ENCODE measurements around the gene PTOV1.

The PTOV1 gene

DNA sequence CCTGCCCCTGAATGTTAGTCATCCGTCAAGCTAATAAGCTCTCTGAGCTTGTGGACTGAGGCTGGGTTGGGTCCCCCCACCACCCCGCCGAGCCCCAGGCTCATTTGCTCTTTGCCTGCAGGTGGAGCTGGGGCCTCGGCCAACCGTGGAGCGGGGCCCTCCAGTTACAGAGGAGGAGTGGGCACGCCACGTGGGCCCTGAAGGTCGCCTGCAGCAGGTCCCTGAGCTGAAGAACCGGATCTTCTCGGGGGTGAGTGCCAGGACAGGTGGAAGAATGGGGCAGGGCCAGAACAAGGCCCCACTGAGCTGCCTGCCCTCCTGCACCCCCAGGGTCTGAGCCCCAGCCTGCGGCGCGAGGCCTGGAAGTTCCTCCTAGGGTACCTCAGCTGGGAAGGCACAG is 31.7 kb downstream of the PTOV1 start:
- TF ChIP-seq, protein P1, sequence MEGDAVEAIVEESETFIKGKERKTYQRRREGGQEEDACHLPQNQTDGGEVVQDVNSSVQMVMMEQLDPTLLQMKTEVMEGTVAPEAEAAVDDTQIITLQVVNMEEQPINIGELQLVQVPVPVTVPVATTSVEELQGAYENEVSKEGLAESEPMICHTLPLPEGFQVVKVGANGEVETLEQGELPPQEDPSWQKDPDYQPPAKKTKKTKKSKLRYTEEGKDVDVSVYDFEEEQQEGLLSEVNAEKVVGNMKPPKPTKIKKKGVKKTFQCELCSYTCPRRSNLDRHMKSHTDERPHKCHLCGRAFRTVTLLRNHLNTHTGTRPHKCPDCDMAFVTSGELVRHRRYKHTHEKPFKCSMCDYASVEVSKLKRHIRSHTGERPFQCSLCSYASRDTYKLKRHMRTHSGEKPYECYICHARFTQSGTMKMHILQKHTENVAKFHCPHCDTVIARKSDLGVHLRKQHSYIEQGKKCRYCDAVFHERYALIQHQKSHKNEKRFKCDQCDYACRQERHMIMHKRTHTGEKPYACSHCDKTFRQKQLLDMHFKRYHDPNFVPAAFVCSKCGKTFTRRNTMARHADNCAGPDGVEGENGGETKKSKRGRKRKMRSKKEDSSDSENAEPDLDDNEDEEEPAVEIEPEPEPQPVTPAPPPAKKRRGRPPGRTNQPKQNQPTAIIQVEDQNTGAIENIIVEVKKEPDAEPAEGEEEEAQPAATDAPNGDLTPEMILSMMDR (IDR thresholded peaks at IDR 0.05; ENCODE audit: extremely low read depth, insufficient read depth, missing control alignments) = no peak
- in situ Hi-C loops (cut with MboI; ENCODE audit: low pct_unique_long_range_greater_than_20kb, low sequenced_read_pairs, unreplicated experiment) = no loop called here
- DNase-seq (ENCODE audit: low spot score) = no peak

DNA sequence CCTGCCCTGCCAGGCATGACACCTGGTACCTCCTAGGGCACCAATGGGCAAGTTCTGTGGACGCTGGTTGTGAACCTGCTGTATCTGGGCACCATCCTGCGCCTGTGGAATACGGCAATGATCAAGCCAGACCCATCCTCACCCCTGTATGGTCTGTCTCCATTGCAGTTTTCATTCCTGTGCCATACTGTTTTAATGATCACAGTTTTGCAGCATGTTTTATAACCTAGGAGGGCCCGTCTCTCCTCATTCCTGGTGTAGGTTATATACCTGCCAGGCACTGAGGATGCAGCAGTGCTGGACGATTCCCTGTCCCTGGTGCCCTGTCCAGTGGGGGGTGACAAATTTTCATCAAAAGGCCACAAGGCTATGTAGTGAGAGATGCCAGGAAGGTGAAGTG is 32.1 kb downstream of the PTOV1 start:
- in situ Hi-C loops (cut with MboI; ENCODE audit: low pct_unique_long_range_greater_than_20kb, low sequenced_read_pairs, unreplicated experiment) = no loop called here
- TF ChIP-seq, protein P1 (IDR thresholded peaks at IDR 0.05; ENCODE audit: extremely low read depth, insufficient read depth, missing control alignments) = no peak
- DNase-seq (ENCODE audit: low spot score) = no peak

DNA sequence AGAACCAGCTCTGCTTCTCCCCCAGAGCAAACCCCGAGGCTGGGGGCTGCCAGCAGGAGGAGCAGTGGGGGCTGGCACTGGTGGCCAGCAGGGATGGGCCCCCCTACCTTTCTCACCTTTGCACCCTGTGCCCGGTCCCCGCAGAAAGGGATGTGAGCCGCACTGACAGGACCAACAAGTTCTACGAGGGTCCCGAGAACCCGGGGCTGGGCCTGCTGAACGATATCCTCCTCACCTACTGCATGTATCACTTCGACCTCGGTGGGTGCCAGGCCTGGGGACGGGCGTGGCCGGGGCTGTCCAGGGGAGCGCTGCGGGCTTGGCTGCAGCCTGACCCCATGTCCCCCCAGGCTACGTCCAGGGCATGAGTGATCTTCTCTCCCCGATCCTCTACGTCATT is 33.1 kb downstream of the PTOV1 start:
- in situ Hi-C loops (cut with MboI; ENCODE audit: low pct_unique_long_range_greater_than_20kb, low sequenced_read_pairs, unreplicated experiment) = no loop called here
- TF ChIP-seq, protein P1 (IDR thresholded peaks at IDR 0.05; ENCODE audit: extremely low read depth, insufficient read depth, missing control alignments) = no peak
- no peak for DNase-seq (ENCODE audit: low spot score)

DNA sequence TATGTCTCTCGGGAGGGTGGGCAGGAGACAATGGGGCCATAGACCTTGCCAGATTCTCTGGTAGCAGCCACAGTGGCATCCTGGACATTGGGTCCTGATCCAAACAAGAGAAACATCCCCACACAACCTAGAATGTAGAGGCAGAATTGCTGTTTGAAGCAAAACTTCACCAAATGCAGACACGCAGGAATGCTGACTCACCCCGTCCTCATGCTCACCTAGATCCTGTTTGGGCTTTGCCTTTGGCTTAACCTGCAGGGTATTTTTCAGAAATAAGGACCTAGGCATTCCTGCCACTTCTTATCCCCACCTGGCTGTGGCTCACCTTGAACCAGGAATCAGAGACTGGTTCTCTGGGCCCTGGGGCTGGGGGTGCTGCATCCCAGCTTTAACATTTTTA is 33.8 kb downstream of the PTOV1 start:
- no peak for DNase-seq (ENCODE audit: low spot score)
- TF ChIP-seq, protein P1 (IDR thresholded peaks at IDR 0.05; ENCODE audit: extremely low read depth, insufficient read depth, missing control alignments) = no peak
- in situ Hi-C loops (cut with MboI; ENCODE audit: low pct_unique_long_range_greater_than_20kb, low sequenced_read_pairs, unreplicated experiment) = no loop called here

DNA sequence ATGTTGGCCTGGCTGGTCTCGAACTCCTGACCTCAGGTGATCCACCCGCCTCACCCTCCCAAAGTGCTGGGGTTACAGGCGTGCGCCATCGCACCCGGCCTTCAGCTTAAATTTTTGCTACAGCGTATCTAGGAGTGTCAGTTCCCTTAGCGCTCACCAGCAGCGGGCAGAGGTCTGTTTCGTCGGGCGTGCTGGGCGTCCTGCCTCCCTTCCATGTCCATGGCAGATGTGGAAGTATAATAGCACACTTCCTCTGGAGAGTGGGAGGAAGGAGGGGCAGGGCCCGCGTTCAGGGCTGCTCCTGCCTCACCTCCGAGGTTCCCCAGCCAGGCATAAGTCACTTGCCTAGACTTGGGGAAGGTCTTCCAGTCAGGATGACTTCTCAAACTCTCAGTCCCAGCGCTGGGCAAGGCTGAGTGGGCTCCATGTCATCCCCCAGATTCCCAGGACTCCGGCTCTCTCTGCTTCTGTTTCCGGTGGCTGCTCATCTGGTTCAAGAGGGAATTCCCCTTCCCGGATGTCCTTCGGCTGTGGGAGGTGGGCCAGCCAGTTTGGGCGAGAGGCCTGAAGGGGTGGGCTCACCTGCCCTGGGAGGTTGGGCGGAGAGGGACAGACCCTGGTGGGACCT is 36.2 kb downstream of the PTOV1 start:
- DNase-seq (ENCODE audit: low spot score) = no peak
- in situ Hi-C loops (cut with MboI; ENCODE audit: low pct_unique_long_range_greater_than_20kb, low sequenced_read_pairs, unreplicated experiment) = no loop called here
- TF ChIP-seq, protein P1 (IDR thresholded peaks at IDR 0.05; ENCODE audit: extremely low read depth, insufficient read depth, missing control alignments) = no peak

DNA sequence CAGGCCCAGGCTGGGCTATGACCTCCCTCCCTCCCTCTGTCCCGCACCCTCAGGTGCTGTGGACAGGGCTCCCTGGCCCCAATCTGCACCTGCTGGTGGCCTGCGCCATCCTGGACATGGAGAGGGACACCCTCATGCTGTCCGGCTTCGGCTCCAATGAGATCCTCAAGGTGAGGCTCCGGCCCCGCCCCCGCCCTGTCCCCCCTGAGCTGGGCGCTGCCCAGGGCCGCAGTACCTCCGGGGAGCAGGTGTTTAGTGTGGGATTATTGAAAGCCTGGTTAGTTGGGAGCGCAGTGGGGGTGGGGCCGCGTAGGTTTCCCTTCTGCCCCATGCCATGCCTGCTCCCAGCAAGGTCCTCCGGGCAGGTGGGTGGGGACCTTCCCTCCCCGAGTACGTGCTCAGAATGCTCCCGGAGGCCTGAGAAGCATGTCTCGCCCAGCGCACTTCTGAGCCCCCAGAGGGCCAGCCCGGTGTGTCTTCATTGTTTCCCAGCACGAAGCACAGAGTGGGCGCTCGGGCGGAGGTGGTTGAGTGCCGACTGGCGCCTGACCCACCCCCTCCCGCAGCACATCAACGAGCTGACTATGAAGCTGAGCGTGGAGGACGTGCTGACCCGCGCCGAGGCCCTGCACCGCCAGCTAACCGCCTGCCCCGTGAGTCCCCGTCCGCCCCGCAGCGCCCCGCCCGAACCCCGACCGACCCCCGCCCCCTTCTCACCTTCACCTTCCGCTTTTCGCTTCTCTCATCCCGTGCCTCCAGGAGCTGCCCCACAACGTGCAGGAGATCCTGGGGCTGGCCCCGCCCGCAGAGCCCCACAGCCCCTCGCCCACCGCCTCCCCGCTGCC is 36.9 kb downstream of the PTOV1 start:
- DNase-seq (ENCODE audit: low spot score) = no peak
- TF ChIP-seq, protein P1 (IDR thresholded peaks at IDR 0.05; ENCODE audit: extremely low read depth, insufficient read depth, missing control alignments) = no peak
- in situ Hi-C loops (cut with MboI; ENCODE audit: low pct_unique_long_range_greater_than_20kb, low sequenced_read_pairs, unreplicated experiment) = no loop called here
